NCI-H2196 (cell line): ENCODE results near the gene CARHSP1.
"Not testable (repeated sequence)": the region's sequence is repeated elsewhere in the genome, so short reads cannot be mapped to it uniquely, and the experiment has no call there.

Experiments used
- DNase-seq: peaks from one replicate; lab custom pipeline; 2025; ENCODE audit not compliant: unreplicated experiment; lab: John Stamatoyannopoulos, UW

The CARHSP1 gene

DNA sequence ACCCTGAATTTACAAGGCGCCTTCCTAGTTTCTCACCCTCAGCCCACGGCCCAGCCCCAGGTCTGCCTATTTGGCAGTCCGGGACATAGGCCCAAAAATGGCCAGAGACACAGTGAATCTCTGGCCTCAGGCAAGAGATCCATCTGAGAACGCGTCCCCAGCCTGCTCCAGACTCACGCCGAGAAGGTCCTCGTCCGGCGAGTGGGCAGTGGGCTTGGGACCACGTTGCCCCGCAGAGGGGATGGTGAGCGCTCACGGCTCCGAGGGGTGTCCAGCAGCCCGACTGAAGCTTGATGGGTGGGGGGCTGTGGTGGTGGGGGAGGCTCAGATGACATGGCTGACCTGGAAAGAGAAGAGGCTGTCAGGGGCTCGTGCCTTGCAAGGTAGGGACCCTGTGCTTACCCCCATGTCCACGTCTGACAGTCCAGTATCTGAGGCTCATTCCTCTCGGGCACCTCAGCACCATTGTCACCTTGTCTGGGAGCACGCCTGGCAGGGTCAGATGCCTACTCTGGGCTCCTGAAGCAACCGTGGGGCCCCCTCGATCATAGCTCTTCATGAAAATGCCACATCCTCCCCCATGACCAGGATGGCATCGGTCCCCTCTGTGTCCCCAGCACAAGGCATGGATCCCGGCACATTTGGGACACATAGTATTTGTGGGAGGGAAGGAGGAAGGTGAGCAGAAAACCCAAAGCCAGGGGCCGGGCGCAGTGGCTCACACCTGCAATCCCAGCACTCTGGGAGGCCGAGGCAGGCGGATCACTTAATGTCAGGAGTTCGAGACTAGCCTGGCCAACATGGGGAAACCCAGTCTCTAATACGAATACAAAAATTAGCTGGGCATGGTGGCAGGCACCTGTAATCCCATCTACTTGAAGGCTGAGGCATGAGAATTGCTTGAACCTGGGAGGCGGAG, 9.6 kb downstream of the CARHSP1 start:
- DNase-seq: no peak

DNA sequence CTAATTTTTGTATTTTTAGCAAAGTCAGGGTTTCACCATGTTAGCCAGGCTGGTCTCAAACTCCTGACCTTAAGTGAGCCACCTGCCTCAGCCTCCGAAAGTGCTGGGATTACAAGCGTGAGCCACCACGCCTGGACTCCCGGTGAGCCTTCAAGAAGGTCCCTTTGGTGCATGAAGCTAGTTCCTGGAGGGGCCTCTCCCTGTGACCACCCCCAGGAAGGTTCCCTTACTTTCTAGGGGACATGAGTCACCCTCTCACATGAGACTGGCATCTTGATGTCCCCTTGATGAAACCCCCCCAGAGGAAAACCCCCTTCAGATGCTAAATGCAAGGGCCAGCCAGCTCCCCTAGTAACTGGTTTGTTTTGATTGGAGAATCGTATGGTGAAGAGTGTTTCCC, 12.8 kb downstream of the CARHSP1 start:
- DNase-seq: no peak

DNA sequence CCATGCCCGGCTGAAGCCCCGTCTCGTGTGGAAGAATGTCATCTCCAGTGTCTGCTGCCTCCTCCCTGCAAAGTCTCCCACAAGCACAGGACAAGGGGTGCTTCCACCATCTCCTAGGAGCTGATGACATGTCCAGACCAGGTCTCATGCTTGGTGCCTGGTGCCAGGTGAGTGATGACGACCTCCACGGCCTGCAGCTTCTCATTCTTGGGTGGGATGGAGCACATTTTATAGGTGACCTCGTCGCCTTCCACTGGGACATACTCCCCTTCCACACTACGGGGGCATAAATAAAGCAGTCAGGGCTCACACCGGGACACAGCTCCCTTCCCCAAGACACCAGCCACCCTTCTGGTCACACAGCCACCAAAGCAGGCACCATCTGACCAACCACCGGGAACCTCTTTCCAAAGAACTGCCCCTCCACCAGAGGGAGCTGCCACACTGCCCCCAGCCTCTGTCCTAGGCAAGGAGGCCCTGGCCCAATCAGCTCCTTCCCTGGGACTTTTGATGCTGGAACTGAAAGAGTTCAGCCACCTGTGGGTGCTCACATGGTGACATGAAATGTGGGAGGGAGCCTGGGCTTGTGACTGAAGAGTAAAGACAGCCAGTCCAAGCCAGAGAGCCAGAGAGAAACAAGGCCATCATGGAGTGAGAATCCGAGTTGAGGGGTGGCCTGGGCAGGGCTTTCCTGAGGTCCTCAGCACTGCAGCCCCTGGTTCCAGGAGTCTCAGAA, 13.6 kb downstream of the CARHSP1 start:
- no peak for DNase-seq

DNA sequence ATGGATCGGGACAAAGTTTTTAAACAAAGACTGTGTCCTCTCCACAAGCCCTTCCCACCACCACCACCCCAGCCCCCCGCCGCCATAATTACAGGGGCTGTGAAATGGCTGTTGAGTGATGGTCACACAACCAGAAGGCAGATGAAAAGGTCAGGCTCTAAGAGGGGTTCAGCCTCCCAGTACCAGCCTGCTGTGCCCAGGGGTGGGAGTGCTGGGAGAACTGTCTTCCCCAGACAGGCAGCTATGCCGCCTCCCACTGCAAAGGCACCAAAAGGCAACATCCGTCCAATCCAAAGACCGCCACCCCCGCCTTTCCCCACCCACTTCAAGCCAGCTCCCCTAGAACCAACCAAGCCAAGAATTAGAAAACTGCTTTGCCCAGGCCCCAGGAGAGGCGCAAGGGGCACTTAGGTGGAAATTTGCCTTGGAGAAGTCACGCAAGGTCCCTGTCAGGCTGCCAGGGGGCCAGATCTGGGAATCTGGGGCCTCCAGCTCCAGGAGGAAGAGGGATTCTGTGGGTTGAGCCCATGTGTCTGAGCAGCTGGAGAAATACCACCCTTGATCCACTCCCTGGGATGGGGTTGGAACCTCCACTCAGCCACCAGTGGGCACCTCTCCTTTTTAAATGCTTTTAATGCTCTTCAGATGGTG, 14.4 kb downstream of the CARHSP1 start:
- no peak for DNase-seq

DNA sequence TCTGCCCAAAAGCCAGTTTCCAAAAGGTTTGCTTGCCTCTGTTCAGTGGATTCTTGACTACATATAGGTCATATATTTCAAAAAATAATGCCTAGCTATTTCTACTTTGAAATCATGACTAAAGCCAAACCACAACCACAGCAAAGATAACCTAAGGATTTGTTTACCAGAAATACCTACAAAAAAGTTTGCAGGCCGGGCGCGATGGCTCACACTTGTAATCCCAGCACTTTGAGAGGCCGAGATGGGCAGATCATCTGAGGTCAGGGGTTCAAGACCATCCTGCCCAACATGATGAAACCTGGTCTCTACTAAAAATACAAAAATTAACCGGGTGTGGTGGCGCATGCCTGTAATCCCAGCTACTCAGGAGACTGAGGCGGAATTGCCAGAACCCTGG, 15.2 kb downstream of the CARHSP1 start:
- no peak for DNase-seq

DNA sequence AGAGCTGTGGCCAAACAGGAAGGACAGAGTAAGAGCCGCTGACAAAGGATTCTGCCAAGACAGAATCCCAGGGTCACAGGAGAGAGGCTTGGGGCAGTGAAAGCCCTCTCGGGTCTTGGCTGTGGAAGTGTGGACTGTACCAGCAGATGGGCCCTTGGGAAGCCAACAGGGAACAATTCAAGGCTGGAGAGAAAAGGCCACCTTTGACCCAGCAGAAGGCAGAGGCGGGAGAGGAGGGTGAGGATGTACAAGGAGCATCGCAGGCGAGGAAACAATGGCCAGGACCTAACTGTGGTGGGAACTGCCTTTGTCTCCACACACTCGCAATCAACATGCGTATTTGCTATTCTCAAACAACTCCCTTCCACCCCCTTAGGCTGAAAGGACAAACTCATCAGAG, 15.7 kb downstream of the CARHSP1 start:
- no peak for DNase-seq

DNA sequence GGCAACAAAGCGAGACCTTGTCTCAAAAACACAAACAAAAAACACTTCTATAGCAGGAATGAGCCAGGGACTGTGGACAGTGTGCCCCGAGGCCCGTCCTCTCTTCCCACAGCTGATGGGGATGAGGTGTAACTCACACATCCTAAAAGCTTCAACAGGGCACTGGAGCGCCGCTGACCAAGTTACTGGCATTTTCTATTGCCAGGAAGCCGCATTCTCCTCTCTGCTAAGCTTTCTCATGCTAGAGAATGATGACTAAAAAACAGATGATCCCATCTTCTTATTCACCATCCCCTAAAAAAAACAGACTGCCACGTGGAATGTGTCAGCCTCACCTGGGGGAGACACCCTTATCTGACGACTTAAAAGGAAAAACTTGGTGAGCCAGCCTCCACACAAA, 16.3 kb downstream of the CARHSP1 start:
- no peak for DNase-seq

DNA sequence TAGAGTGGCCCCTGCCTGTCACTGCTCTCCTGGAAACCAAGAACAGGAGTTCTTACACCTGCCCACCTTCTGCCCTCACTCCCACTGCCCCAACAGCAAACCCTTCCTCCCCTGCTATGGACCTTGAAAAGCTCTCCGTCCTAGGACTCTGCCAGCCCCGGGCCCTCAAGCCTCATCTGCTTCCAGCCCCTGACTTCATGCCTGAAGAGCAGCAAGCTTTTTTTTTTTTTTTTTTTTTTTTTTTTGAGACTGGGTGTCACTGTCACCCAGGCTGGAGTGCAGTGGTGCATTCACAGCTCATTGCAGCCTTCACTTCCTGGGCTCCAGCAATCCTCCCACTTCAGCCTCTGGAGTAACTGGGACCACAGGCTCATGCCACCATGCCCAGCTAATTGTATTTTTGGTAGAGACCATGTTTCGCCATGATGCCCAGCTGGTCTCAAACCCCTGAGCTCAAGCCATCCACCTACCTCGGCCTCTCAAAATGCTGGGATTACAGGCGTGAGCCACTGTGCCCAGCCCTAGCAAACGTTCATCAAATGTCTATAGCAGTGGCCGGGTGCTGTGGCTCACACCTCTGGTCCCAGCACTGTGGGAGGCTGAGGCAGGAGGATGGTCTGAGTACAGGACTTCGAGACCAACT, 16.9 kb downstream of the CARHSP1 start:
- no peak for DNase-seq

DNA sequence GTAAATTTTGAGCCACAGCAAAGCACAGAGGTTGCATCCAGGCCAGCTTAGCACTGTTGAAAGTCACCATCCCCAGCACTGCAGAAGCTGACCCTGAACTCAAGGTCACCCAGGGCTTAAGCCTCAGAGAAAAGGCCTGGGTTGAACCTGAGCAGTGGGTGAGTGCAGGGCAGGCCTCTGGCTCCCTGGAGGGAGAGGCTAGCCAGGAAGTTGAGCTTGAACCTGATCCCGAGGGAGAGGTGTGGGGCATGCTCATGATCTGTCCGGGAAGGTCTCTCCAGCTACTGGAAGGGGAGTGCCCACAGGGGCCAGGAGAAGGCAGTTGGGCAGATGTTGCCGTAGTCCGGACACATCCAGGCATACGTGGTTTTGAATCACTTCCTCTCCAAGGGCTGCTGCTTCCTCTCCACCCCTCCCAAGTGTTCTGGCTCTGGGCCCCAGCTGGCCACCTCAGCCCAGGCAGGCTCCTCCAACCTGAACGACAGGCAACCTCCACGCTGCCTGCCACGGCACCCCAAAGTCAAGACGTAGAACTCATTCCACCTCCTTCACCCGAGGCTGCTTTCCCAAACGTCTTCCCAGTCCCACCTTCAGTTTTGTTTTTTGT, 18.4 kb downstream of the CARHSP1 start:
- no peak for DNase-seq

DNA sequence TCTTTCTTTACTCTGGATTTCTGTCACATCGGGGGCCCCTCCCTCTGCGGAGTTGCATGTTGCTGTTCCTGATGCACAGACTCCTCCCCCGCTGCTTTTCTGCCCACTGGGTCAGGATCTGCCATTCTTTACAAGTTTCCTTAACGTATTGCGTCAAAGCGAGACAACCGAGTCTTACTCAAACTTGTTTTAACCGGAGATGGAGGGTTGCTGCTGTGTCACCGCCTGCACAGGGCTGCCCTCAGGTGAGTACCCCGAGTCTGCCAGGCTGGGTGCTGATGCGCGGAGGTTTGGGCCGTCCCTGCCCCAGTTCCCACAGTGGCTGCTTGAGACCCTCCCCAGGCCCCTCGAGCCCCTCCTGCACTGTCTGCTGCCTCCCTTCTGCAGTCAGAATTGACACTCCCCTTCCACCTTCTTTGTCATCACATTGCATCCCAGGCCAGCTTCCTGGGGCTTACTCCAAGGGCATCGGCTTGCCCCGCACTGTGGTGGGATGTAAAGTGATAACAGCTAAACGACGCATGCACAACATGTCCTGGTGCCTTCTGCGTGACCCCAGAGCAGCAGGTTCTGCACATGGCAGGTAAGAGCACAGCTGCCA, 19.3 kb downstream of the CARHSP1 start:
- no peak for DNase-seq

DNA sequence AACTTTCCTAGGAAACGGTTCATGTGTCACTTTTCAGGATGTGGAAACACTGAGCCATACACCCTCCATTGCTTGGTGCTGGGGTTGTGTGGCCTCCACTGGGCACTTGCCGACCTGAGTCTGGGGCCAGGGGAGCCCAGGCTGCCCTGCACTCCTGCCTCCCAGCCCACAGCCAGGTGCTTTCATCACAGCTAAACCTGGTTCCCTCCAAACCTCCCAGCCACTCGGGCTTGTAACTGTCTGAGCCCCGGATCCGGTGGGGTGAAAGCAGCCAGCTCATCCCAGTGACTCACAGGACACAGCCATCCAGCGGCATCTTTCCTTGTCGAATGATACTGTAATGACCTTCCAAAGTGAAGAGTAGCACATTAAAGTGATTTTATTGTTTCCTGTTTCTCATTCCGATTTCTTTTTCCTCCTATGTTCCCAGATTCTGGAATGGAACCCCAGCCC, 19.8 kb downstream of the CARHSP1 start:
- no peak for DNase-seq

DNA sequence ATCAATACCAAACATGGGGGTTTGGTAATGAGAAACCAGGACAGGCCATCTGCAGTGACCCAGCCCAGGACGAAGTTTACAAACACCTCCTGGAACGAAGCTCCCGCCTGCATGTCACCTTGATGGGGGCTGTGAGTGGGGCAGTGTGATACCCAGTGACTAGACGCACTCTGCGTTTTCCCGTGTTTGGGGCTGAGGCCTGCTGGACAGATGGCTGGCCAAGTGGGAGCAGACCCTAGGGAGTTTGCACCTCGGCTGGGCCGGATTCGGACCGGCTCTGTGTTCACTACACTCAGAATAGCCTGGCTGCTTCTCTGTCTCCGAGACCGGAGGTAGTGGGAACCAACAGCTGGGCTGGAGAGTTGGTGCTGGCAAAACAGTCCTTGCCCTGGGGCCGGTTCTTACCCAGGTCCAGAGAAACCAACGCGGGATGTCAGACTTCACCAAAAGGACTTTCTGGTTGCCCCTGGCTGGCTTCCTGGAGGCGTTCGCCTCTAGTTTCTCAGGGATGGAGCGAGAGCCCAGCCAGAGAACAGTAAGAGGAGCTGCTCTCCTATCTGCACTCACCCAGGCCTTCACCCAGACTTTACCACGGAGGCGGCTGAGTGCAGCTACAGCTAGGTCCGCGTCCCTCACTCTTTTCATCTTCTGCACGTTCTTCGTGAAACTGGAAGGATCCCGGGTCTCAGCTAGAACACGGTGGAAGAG, 20.4 kb downstream of the CARHSP1 start:
- no peak for DNase-seq

DNA sequence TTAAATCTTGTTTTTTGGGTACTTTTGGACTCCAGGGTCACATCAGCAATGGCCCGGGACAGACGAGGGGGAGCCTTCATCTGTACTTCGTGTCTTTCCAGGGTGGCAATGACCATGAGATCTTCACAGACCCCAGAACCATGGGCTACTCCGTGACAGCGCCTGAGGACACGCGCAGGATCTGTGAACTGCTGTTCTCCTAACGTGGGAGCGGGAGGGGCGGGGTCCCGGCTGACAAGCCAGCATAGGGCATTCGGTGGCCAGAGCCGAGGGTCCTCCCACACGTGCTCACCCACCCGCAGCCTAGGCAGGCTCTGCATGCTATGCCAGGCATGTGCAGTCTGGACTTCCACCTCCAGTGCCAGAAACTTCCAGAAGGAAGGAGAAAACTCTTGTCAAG, 21.2 kb downstream of the CARHSP1 start:
- no peak for DNase-seq

DNA sequence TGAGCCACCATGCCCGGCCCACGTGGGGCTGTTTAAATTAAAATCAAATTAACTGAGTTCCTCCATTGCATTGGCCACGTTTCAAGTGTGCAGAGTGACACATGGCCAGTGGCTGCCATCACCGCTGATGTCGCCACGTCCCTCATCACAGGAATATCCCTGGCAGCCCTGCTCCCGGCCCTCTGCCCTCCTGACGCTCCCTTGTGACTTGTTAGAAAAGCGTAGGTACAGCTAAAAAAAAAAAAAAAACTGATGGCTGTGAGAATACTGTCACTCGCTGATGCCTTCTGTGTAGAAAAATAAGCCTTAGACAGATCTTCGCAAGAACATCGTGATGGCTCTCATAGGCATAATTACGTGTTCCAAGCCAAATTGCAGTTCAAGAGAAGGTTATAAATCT, 21.7 kb downstream of the CARHSP1 start:
- no peak for DNase-seq

DNA sequence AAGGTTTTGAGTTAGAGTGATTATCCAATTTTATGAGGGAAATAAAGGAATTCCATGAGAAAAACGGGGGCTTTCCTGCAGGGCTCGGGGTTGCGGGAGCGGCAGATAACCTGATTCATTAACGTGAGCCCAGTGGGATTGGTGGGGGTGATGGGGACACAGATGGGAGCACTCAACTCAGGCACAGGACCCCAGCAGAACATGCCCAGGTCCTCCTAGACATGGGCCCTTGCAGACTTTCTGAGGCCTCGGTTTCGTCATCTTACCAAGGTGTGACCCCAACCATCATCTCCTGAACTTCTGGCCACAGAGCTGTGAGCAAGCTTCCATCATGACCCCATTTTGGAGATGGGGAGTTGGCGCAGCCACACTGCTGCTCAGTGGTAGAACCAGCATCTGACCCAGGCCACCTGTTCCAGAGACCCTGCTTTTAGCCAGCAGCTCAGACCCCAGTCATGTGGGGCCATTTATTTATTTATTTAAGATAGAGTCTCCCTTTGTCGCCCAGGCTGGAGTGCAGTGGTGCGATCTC, 22.3 kb downstream of the CARHSP1 start:
- DNase-seq: no peak

DNA sequence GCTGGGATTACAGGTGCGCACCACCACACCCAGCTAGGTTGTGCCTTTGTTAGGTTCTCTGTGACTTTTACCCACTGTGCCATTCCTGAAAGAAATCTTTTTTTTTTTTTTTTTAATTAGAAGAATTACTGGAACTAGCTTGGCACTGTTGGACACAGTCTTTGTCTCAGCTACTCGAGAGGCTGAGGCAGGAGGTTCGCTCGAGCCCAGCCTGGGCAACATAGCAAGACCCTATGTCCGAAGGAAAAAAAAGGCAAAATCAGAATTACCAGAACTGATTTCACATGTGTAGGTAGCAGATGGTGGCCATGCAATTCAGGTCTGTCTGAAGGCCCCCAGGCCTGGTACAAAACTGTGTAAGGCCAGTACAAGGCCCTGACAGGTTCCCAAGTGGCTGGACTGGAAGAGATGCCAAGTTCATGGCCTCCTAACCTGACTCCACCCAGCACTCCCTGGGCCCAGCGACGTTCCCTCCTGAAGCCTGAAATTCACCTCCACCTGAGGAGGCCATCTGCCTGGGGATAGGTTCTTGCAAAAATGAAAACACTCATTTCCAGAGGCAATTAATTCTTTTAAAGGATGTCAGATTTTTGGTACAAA, 23.0 kb downstream of the CARHSP1 start:
- DNase-seq: no peak

DNA sequence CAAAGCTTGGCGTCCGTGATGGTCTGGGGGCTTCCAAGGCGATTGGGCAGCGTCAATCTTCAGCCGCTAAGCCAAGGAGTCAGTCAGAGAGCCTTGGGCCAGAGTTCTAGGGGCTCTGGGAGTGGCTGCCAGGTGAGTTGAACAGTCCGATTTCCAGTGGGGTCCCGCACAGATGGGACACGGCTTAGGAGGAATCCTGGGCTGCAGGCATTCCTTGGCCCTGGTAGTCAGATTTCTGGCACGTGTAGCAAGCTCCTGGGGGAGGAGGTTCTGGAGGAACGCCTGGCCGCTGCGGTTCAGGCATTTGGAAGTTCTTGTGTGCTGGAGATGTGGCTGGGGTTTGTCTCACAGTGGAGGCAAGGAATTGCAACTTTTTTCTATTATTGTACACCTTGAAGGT, 25.5 kb downstream of the CARHSP1 start:
- DNase-seq: not testable (repeated sequence)

DNA sequence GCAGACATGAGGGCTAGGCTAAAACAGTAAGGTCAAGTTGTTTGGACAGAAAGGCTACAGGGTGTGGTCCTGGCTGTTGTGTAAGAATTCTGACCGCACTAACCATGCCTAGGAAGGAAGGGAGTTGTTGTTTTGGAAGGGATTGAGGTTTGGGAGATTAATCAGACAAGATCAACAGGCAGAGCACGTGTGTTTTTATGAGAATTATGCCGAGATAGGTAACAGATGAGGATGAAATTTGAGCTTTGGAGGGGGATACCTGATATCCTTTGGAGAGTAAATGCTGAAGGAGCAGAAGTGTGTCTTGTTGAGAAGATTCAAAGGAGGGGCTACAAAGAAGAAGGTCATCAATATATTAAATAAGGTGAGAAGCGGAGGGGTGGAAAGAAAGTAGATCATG, 26.8 kb downstream of the CARHSP1 start:
- not testable (repeated sequence) for DNase-seq

DNA sequence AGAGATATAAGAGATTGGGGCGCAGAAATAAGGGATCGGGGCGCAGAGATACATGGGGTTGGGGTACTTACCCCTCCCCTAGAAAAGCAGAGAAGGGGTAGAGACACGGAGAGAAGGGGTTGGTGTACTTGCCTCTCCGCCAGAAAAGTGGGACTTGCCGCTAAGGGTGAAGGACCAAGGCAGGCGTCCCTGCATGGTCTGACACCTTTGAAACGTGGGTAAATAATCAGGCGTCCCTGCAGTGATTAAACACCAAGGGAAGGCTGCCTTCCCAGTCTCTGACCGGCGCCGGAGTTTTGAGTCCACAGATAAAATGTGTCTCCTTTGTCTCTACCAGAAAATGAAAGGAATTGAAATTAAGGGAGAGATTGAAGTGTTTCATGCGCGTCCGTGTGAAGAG, 31.2 kb downstream of the CARHSP1 start:
- DNase-seq: not testable (repeated sequence)
